OCI-LY3 (cell line): ENCODE measurements around the gene BCKDHA.

Source experiments
- H2AFZ ChIP-seq: fragments of 200-600, 300-600 bp; shearing (Covaris generic); 2 replicates; pipeline ENCODE4 v1.6.0; 2014; ENCODE audit warnings: antibody characterized with exemption, low read depth, low read length
- H3K27ac ChIP-seq: fragments of 200-600, 300-600 bp; sonication (generic); 2 replicates; pipeline ENCODE4 v1.5.1; 2014; ENCODE audit warnings: mild to moderate bottlenecking, low read length, moderate library complexity, mixed read lengths
- H3K27me3 ChIP-seq: fragments of 200-600, 300-600 bp; sonication (generic); 2 replicates; pipeline ENCODE4 v1.6.1; 2014; ENCODE audit warnings: low read depth, low read length, mixed read lengths
- H3K36me3 ChIP-seq: fragments of 200-600, 300-600 bp; sonication (generic); replicated peaks from 2 replicates; pipeline ENCODE3; 2014; ENCODE audit warnings: low read depth, low read length, mixed read lengths
- H3K4me1 ChIP-seq: fragments of 300-600, 200-600 bp; sonication (generic); 2 replicates; pipeline ENCODE4 v1.6.1; 2014; ENCODE audit warnings: low read length, mixed read lengths
- H3K4me2 ChIP-seq: fragments of 200-600, 300-600 bp; sonication (generic); 2 replicates; pipeline ENCODE4 v1.6.1; 2014; ENCODE audit warnings: low read length, mixed read lengths
- H3K4me3 ChIP-seq: fragments of 300-600, 200-600 bp; sonication (generic); 2 replicates; pipeline ENCODE4 v1.5.1; 2014; ENCODE audit warnings: antibody characterized with exemption, mild to moderate bottlenecking, low read length, moderate library complexity
- H3K79me2 ChIP-seq: fragments of 300-600, 200-600 bp; shearing (Covaris generic); 2 replicates; pipeline ENCODE4 v1.6.1; 2014; ENCODE audit warnings: mild to moderate bottlenecking, low read length, mixed read lengths
- H3K9ac ChIP-seq: fragments of 300-600, 200-600 bp; shearing (Covaris generic); 2 replicates; pipeline ENCODE4 v1.6.0; 2014; ENCODE audit warnings: mild to moderate bottlenecking, low read length, moderate library complexity
- H3K9me3 ChIP-seq: fragments of 200-600, 300-600 bp; shearing (Covaris generic); 2 replicates; pipeline ENCODE4 v1.6.1; 2014; ENCODE audit warnings: low read length, mixed read lengths; ENCODE audit not compliant: insufficient read depth
- H4K20me1 ChIP-seq: fragments of 200-600, 300-600 bp; sonication (generic); 2 replicates; pipeline ENCODE4 v1.6.1; 2016; ENCODE audit warnings: low read length, mixed read lengths; ENCODE audit not compliant: insufficient read depth
- CTCF ChIP-seq: fragments of 200-600, 300-600 bp; sonication (generic); IDR thresholded peaks from 2 replicates; pipeline ENCODE4 v1.5.1; 2014; ENCODE audit warnings: antibody characterized with exemption, low read length, low read depth
- EZH2phosphoT487 ChIP-seq: fragments of 200-600 bp; shearing (Covaris generic); IDR thresholded peaks from 2 replicates; pipeline ENCODE4 v1.6.1; 2018; ENCODE audit warnings: antibody characterized with exemption, mixed run types, low read depth

BCKDHA gene

DNA sequence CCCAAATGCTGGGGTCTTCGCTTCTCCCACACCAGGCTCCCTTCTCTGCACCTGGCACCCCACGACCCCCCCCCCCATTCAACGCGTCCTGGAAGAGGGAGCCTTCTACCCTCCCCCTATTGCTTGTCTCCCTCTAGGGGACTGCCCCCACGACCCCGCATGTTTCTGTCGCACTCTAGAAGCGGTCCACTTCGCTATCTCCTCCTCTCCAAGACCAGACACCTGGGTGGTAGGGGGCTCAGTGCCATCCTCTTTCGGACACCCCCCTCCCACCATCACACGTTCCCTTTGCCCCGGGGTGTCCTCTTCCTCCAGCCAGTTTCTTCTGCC lies 45.4 kb upstream of the BCKDHA start:
- Histone ChIP-seq H3K79me2 (peaks cover 59% of the 10 kb centered on the region), H3K36me3 (peaks cover 27% of the 10 kb centered on the region), H3K9me3 (no peaks in the 10 kb centered on the region), H4K20me1 (peaks cover 30% of the 10 kb centered on the region), H3K27me3 (no peaks in the 10 kb centered on the region), H3K4me2 (peak overlapping the region; percentile 69), H3K27ac (peak overlapping the region; percentile 72), H3K9ac (peak overlapping the region; percentile 98), H3K4me3 (peak overlapping the region; percentile 92), H2AFZ (no peak overlapping the region), H3K4me1 (peaks cover 20% of the 10 kb centered on the region)
- TF ChIP-seq CTCF (no peak), EZH2phosphoT487 (no peak)

GRCh38 chr19:41352609-41353465 lies 44.8 kb upstream of the BCKDHA start:
- Histone ChIP-seq H3K79me2 (peaks cover 56% of the 10 kb centered on the region), H3K4me1 (peaks cover 21% of the 10 kb centered on the region), H4K20me1 (peaks cover 30% of the 10 kb centered on the region), H3K27ac (peak overlapping the region; percentile 72), H3K9ac (peak overlapping the region; percentile 98), H3K36me3 (peaks cover 25% of the 10 kb centered on the region), H3K9me3 (no peaks in the 10 kb centered on the region), H2AFZ (no peak overlapping the region), H3K27me3 (no peaks in the 10 kb centered on the region), H3K4me3 (peak overlapping the region; percentile 92), H3K4me2 (peak overlapping the region; percentile 69)
- TF ChIP-seq CTCF (peak; percentile 78), EZH2phosphoT487 (no peak)

GRCh38 chr19:41353466-41354342 lies 43.9 kb upstream of the BCKDHA start, which contains the start of gene TGFB1:
TGFB1 (minus strand) TSS chr19:41353922; CDS start chr19:41353044, 878 bp downstream.
- Histone ChIP-seq H3K4me2 (peak within 1 kb of the TSS; percentile 69), H3K36me3 (peaks cover 22% of the 10 kb centered on the region), H3K79me2 (peaks cover 50% of the 10 kb centered on the region), H3K4me3 (peak within 1 kb of the TSS; percentile 92), H3K4me1 (peaks cover 21% of the 10 kb centered on the region), H3K9ac (peak within 1 kb of the TSS; percentile 98), H3K27ac (peak within 1 kb of the TSS; percentile 72), H2AFZ (no peak within 1 kb of the TSS), H3K9me3 (no peaks in the 10 kb centered on the region), H3K27me3 (no peaks in the 10 kb centered on the region), H4K20me1 (peaks cover 25% of the 10 kb centered on the region)
- TF ChIP-seq EZH2phosphoT487 (no peak), CTCF (peak; percentile 89)

DNA sequence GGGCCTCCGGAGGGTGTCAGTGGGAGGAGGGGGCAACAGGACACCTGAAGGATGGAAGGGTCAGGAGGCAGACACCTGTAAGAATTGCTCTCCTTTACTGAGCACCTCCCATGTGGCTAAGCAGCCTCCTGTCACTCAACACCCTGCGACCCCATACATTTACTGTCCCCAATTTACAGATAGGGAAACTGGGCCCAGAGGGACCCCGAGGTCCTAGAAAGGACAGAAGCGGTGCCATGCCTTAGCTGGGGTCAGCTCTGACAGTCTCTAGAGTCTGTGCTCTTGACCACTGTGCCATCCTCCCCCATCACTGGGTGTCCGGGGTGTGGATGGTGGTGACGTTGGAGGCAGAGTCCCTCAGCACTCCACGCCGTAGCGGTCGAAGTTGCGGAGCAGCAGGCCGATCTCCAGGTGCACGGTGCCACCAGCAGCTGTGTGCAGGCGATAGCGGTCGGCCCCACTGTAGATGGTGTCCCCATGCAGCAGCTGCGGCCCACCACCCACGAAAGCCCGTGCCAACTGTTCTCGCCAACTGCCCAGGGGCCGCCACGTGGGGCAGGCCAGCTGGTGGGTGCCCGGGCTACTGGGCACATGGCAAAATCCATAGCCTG lies 43.2 kb upstream of the BCKDHA start:
- peaks cover 14% of the 10 kb centered on the region for H3K36me3 ChIP-seq
- H3K9me3 ChIP-seq: no peaks in the 10 kb centered on the region
- H3K27ac ChIP-seq: no peak overlapping the region
- no peaks in the 10 kb centered on the region for H3K27me3 ChIP-seq
- H3K4me1 ChIP-seq: peaks cover 18% of the 10 kb centered on the region
- peaks cover 42% of the 10 kb centered on the region for H3K79me2 ChIP-seq
- H4K20me1 ChIP-seq: peaks cover 18% of the 10 kb centered on the region
- H3K4me2 ChIP-seq: peak overlapping the region; percentile 55
- peak overlapping the region; percentile 92 for H3K4me3 ChIP-seq
- no peak overlapping the region for H2AFZ ChIP-seq
- H3K9ac ChIP-seq: peak overlapping the region; percentile 98; the same call in 1 of the 2 replicates
- no peak for TF ChIP-seq EZH2phosphoT487
- no peak for TF ChIP-seq CTCF
